Raji (cell line): Measurements from ENCODE around the gene TRIM21.

Experiments used
- POLR2A ChIP-seq: IDR thresholded peaks from 2 replicates; pipeline ENCODE4 v1.6.1; 2011; ENCODE audit warnings: low read depth, low read length, control low read depth; ENCODE audit not compliant: insufficient read depth

The TRIM21 gene

GRCh38 chr11:4393209-4393857 lies at the start of gene TRIM21:
TSS of gene TRIM21 (minus strand) at chr11:4393702. CDS start at chr11:4390409, 3,293 bp downstream.
- TF ChIP-seq POLR2A: peak; percentile 67

GRCh38 chr11:4441515-4441914 lies 48.0 kb upstream of the TRIM21 start:
- no peak for TF ChIP-seq POLR2A

- no peak for TF ChIP-seq POLR2A
These were observed 42.9 kb upstream of the TRIM21 start for GRCh38 chr11:4436411-4436810.

- no peak for TF ChIP-seq POLR2A
These were observed 40.4 kb upstream of the TRIM21 start for GRCh38 chr11:4433856-4434255.

DNA sequence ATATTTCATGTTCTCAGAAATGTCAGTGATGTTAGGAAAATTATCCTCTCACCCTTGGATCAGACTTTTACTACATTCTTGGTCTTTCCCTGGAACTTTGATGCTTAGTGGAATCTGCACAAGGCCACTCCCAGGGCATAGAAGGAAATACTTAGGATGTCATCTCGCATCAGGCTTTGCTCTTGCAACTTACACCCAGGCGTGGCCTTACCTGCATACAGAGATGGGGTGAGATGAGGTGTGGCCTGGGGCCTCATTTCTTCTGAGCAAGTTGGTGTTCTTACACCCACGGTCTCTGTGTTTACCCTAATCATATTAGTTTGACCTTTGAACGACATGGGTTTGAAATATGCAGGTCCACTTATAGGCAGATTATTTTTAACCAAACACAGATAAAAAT lies 36.5 kb upstream of the TRIM21 start:
- no peak for TF ChIP-seq POLR2A

GRCh38 chr11:4418403-4418802 lies 24.9 kb upstream of the TRIM21 start:
- TF ChIP-seq POLR2A: no peak

DNA sequence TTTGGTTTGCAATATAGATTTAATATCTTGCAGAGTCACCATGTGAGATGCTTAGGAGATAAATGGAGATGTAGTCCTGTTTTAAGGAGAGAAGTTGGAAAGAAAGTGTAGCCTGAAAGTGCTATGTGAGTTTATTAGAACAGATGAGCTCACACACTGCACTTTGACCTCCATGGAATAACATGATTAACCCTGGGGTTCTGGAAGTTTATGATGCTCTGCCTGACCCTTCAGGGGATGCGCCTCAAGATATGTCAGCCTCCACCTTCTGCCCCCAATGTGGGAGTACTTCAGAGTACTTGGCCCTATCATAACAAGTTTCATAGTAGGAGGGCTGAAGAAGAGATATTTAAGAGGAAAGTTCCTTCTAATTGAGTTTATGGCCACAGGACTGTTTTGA lies 23.3 kb upstream of the TRIM21 start:
- no peak for TF ChIP-seq POLR2A

DNA sequence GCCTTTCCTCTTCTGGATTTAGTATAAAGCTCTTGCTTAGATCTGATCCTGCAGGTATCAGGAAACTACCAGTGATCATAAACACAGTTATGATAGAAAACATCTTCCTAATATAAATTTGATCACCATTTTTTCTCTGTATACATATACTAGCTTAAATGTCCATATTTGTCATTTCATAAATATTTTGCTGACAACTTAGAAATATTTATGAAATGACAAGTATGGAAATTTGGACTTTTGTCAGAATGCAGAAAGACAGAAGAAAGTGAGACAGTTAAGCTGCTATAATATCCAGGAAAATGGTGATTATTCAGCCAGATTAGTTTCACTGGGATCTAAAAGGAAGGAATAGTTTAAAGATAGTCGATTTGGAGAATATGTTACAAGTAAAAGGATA lies 22.8 kb upstream of the TRIM21 start:
- no peak for TF ChIP-seq POLR2A

DNA sequence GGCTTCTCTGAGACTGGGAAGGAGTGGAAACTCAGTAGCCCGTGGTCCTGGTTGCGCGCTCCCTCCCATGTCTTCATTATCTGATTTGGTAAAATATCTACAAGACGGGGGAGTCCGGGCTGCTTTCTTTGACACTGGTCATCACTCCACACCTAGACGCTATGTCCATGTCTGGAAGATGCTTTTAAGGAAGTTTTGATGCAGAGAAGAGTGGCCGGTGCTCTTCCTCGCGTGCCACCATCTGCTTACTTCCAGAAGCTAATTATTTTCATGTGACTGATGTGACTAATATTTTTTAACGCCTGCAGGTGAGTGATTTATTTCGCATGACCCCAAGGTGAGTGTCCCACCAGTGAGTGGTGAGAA lies 339 bp upstream of the TRIM21 start:
- TF ChIP-seq POLR2A: no peak

DNA sequence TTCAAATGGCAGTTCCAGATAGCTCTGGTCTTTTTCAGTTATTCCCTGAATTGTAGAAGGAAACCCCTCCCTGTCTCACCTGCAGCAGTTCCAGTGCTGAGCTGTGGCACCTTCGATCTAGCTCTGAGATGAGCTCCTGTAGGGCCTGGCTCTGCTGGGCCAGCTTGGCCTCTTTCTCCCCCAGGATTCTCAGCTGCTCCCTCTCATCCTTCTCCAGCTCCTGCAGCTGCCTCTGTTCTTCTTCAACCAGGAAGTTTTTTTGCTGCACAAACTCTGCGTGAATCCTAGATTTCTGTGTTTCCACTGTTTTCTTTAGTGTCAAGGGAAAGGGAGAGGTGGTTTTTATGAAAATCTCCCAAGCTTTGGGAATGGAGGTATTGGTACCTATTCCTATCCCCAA lies 5.3 kb downstream of the TRIM21 start:
- no peak for TF ChIP-seq POLR2A

- no peak for TF ChIP-seq POLR2A
These were observed 7.3 kb downstream of the TRIM21 start for GRCh38 chr11:4385978-4386740.

DNA sequence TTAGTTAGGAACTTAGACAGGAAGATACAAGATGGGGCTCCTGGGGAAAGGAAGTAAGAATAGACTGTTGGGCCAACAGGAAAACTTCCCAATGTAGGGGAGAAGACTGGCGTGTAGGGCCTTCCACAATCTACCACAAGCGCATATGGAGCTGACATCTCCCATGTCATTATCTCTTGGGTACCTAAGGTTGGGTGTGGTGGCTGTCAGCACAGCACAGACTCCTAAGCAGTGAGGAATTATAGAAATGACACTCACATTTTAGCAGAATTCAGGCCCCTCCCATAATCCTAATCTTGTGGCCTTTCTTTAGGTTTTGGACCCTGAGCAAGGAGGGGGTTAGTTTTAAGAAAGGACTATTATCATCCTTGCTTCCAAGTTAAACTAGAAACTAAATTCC lies 11.6 kb downstream of the TRIM21 start:
- no peak for TF ChIP-seq POLR2A

DNA sequence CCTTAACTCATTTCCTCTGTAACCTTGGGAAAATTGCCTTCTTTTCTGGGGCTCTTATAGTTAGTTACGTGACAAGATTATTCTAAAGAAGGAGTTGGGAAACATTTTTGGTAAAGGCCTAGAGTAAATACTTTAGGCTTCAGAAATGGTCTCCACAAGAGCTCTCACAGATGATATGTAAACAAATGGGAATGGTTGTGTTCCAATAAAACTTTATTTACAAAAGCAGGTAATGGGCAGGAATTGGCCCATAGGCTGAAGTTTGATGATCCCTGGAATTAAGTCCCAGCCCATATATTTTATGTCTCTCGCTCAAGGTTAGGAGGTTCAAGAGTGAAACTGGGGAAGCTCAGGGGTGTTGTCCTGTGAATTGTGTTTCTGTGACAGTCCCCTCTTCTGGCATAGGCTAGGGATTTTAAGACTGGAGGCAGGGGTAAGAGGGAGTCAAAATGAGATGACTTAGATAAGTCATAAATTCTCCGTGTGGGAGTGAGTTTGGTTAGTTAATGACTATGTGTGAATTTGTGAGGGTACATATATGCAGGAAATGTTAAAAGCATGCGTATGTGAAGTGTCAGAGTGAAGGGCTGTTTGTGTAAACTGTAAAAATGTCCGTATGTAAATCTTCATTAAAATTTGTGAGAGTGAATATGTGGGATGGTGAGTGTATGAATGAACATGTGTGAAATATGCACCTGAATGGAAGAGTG lies 17.9 kb downstream of the TRIM21 start:
- no peak for TF ChIP-seq POLR2A

GRCh38 chr11:4370166-4370565 lies 23.3 kb downstream of the TRIM21 start:
- TF ChIP-seq POLR2A: no peak

- TF ChIP-seq POLR2A: no peak
These were observed 25.2 kb downstream of the TRIM21 start, which contains the start of gene OR52B4 for GRCh38 chr11:4368286-4368685. TSS of gene OR52B4 (minus strand) at chr11:4368386. CDS start at chr11:4368295, 91 bp downstream.
